ENCODE measurements around the gene NEGR1.

The NEGR1 gene

DNA sequence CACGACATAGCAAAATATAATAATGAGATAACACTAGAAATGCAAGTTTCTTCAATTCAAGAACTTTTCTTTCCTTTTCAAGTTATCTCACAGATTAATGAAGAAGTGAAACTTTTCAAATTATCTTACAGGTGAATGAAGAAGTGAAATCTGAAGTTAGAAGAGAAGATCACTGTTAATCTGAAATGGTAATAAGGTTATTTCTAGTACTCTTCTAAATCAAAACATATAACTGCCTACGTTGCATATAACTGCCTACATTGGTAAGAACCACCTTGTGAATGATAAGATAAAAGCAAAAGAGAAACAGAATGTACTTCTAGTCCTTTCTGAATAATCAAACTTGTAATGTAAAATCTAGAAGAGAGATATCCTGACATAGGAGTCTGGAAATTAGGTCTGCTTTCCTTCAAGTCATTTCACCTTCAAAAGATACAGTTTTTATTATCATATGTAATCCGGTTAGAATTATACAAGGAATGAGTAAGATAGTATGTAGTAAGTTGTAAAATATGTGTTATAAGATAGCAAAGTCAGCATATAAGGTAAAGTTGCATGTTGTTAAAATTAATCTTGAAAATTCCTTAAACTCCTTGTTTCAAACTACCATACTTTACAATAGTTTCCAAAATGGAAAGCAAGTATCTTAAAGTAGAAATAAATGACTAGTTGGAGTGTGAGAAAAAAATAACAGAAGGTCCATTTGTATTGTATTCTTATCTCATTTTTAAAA, 679.1 kb downstream of the NEGR1 start:
- DNase-seq = no peak

DNA sequence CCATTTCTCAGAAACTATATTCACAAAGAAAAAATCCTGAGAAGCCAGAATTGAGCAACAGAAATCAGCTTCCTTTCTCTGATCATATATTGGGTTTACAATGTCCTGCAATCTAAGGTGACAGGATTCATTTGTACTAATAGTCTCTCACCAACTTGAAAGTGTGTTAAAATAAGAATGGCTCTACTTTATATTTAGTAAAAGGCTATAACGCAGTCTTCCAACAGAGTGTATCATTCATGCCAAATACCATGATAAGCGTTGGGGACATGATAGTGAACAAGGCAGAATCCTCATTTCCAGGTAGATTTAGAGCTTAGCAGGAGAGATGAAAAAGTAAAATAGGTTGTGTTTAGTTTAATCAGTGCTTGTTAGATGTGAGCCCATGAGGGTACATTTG, 682.3 kb downstream of the NEGR1 start:
- DNase-seq = no peak

DNA sequence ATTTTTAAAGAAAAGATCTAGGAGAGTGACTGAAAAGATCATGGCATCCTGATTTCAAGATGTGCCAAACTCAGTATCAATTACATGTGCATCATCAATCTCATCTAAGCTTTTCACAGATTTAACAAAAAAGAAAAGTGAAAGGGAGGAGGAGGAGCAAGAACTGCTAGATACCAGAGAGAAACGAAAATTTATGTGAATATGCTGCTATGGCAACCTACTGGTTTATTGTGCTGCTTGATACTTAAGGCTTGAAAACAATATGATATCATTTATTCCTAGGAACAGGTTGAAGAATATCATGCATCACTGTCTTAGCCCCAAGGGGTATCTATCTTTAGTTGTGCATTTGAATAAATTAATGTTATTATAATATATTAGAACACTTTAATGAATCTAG, 683.0 kb downstream of the NEGR1 start:
- DNase-seq = no peak

DNA sequence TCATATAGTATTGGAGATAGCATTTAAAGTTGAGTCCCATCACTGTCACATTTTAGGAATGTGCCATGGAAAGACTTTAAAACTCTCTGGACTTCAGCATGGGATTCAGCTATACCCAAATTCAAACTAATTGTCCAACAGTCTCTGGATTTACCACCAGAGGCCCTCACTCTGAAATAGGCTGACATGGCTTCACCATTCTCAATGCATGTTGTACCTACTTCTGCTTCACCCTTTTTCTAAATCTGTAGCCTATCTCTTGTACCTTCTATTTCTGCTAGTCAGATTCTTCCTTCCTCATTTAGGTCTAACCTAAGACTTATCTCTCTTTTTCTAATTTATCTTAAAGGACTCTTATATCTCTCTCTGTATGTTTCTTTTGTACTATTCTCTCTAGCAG, 688.8 kb downstream of the NEGR1 start:
- DNase-seq = no peak

- no peak for DNase-seq
These were observed 689.6 kb downstream of the NEGR1 start for GRCh38 chr1:71592646-71593274.

DNA sequence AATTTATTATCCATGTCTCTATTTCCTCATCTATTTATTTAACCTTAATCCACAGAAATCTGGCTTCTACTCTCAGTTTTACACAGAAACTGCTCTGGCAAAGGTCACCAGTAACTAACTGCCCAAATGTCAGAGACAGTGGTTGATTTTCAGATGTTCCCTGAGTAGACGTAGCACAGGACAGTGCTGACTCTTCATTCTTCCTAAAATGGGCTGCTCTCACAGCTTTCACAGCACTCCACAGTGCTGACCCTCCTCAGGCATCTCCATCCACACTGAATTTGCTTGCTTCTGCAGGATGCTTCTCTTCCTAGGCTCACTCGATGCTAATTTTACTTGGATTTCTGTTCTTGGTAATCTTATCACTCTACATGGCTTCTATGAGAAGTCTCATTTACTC, 693.3 kb downstream of the NEGR1 start:
- DNase-seq = no peak

DNA sequence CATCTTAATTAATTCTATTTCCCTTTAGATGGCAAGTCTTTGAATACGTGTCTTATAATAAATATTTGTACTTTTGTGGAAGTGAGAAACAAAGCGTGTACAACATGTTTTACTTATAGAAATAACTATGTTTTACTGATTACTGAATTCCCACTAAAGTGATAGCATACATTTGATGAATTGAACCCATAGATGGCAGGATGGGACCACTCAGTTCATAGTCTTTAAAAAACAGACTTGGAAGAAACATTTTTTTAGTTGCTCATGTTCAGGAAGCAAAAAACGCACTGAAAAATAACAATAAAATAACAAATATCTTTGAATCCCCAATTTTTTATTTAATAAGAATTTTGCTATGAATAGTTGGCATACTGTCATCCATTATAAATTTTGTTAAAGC, 694.4 kb downstream of the NEGR1 start:
- no peak for DNase-seq

DNA sequence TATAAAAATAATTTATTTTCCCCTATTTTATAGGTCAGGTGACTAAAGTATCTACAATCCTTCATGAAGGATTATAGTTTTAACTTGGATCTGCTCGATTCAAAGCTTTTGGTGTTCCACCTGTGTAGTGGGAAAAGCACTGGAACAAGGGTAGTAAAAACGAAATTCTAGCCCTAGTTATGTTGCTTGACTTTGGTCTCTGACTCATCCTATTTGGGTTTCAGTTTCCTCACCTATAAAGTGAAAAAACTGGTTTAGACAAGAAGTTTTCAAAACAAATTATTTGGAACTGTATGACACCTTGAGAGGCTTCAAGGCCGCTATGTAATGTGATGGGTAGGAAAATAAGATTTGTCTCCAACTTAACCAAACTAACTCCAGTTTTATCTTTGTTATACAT, 696.3 kb downstream of the NEGR1 start:
- no peak for DNase-seq

- DNase-seq = no peak
These were observed 698.6 kb downstream of the NEGR1 start for GRCh38 chr1:71583756-71584155.

DNA sequence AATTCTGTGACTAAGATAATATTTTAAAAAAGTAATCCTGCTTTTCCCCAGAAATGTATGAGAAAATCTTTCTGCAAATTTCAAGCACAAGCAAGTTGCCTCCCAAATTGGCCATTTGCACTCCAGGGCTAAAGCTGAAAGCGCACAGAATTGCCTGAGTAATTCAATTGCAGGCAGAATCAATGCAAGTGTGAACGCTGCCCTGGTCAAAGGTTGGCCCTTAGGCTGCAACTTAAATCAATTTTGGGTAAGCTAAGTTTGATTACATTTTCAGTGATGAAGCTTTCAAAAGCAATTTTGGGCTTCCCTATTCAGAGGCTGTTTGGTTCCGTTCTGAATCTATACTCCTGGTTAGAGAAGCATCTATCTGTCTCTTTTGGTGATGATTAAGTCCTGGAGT, 699.7 kb downstream of the NEGR1 start:
- no peak for DNase-seq

GRCh38 chr1:71577451-71578131, 704.7 kb downstream of the NEGR1 start:
- no peak for DNase-seq

GRCh38 chr1:71572038-71572437, 710.3 kb downstream of the NEGR1 start:
- no peak for DNase-seq

GRCh38 chr1:71566413-71566812, 715.9 kb downstream of the NEGR1 start:
- DNase-seq = no peak

GRCh38 chr1:71565831-71566230, 716.5 kb downstream of the NEGR1 start:
- DNase-seq = no peak

GRCh38 chr1:71565262-71565661, 717.1 kb downstream of the NEGR1 start:
- DNase-seq = no peak

DNA sequence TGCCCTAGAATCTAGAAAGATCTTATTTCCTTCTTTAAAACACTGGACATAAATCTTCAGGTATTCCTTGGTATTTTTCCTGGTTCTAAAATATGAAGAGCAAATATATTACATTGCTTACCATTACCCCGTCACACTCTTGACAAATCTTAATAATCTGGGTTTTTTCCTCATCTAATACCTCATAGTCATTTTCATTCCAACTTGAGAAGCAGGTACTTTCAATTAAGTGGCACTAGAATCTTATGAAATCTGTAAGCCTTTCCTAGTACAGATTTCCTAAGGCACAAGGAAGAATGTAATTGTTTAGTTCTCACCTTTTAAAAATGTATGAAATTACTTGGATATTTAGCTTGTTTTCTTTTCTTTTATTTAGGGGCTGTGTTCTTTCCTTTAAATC, 720.0 kb downstream of the NEGR1 start:
- DNase-seq = no peak

GRCh38 chr1:71561729-71562128, 720.6 kb downstream of the NEGR1 start:
- no peak for DNase-seq

DNA sequence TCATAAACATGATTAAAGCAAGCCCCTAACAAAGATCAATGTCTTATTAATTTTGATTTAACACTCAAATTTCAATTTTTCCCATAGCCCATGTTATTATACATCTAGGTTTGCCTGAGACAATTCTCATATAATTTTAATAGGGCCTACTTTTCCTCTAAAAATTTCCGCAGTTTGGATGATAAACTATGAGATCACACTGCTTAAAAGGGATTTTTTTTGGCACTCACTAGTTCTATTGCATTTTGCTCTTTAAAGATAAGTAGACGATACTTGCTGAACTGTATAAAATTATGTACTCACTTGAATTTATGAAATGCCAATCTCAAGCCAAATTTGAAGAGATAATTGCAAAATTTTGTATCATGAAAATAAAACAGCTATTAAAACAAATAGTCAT, 721.1 kb downstream of the NEGR1 start:
- DNase-seq = no peak

GRCh38 chr1:71559880-71560279, 722.5 kb downstream of the NEGR1 start:
- DNase-seq = no peak

GRCh38 chr1:71557138-71557537, 725.2 kb downstream of the NEGR1 start:
- DNase-seq = no peak

- no peak for DNase-seq
These were observed 733.9 kb downstream of the NEGR1 start for GRCh38 chr1:71548398-71548890.

DNA sequence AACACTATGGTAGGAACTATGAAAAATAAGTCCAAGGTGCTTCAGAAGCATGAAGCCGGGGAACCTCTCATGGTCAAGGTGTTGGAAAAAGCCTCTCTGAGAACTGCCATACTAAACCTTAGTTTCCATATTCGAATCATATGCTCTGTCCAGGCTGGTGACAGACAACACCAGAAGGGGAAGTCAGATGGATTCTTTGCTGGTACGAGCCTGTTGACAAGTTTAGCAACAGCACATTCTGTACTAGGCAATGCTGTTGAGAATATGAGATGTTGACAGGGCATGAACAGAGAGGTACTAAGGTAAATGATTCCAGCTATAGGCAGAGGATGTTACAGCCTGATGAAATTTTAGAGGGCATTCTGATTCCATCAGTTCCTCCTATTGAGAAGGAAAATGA, 740.2 kb downstream of the NEGR1 start:
- no peak for DNase-seq

DNA sequence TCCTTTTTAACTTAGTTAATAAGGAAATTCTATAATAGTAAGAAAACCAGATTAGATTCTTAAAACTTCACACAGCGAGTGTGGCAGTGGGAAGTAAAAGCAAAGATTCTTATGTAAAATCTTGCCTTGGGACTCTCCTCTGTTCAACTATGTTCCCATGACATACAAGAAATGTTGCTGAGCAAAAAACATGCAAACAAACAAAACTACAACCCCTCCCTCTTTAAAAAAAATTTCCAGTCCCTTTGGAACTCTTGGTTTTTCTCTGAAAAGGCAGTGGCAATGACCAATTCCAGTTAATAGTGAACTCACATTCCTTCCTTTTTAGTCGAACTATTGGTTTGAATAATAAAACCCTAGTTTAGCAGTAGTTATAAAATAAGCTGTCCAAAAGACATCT, 748.4 kb downstream of the NEGR1 start:
- no peak for DNase-seq

DNA sequence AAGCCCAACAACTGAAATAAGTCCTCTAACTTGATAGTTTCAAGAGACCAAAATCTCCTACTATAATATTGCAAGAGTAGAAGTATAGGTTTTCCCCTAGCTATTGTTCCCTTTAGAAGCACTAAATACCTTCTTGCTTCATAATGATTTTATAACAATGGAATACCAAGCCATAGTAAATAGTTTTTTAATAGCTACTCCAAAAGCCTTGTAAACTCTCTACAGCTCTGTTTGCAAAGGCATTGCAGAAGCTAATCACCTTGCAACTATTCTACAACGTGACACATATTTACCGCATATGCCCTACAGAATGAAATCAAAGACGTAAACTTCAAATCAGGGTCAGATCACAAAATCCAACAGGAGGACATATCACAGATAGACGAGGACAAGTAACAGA, 750.0 kb downstream of the NEGR1 start:
- no peak for DNase-seq
